Measurements from ENCODE around the gene PCDHAC2.

DNA sequence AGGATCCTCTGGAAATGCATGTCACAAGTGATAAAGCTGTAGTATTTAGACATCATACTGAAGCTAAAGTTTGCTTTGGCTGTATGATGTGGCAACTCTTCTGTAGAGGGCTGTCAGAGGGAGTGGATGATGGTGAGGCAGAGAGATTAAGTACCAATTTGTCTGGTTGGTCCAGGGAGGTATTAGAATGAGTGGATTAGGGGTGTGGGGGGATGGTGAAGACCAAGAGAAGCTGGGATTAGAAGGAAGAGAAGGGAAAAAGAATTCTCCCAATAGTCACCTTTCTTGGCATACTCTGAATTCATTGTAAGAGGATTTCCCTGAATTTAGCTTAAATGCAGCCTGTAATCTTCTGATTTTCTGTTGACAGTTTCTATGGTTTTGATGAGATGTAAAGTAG, 3.6 kb downstream of the PCDHAC2 start:
- TF ChIP-seq, protein P1, sequence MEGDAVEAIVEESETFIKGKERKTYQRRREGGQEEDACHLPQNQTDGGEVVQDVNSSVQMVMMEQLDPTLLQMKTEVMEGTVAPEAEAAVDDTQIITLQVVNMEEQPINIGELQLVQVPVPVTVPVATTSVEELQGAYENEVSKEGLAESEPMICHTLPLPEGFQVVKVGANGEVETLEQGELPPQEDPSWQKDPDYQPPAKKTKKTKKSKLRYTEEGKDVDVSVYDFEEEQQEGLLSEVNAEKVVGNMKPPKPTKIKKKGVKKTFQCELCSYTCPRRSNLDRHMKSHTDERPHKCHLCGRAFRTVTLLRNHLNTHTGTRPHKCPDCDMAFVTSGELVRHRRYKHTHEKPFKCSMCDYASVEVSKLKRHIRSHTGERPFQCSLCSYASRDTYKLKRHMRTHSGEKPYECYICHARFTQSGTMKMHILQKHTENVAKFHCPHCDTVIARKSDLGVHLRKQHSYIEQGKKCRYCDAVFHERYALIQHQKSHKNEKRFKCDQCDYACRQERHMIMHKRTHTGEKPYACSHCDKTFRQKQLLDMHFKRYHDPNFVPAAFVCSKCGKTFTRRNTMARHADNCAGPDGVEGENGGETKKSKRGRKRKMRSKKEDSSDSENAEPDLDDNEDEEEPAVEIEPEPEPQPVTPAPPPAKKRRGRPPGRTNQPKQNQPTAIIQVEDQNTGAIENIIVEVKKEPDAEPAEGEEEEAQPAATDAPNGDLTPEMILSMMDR (IDR thresholded peaks at IDR 0.05): no peak
- TF ChIP-seq POLR2A (IDR thresholded peaks at IDR 0.05) (no peak), EP300 (IDR thresholded peaks at IDR 0.05) (no peak)
